ENCODE results near the gene DNAJC22. TPM values are rescaled to one million over a fixed set of nuclear protein-coding genes. Genes with fewer than 3 reads are reported as not detected.

The DNAJC22 gene
- polyA plus RNA-seq, 3 donors = not detected

GRCh38 chr12:49327368-49327767 is 19.3 kb upstream of the DNAJC22 start:
- Histone ChIP-seq H3K79me2 (ENCODE audit: insufficient read depth, low read length) (peaks cover 19% of the 10 kb centered on the region), H3K9me3 (replicated peaks in 1 of 2; ENCODE audit: control insufficient read depth in 1 of 2, insufficient read depth in 1 of 2, low read length in 2 of 2) (no peaks in the 10 kb centered on the region), H2AFZ (ENCODE audit: insufficient read depth, low read depth, low read length, poor library complexity, severe bottlenecking) (no peak overlapping the region), H3K9ac (ENCODE audit: insufficient read depth, low read length, poor library complexity, severe bottlenecking) (no peak overlapping the region), H3K27me3 (ENCODE audit: control insufficient read depth in 2 of 2, insufficient read depth in 2 of 2, low read length in 2 of 2) (peaks cover 3 to 5% of the 10 kb centered on the region in 2 donors), H3K27ac (ENCODE audit: low read depth in 1 of 2, low read length in 2 of 2) (no peak overlapping the region), H4K20me1 (ENCODE audit: insufficient read depth, low read length) (no peaks in the 10 kb centered on the region), H3K4me3 (replicated peaks in 1 of 3; ENCODE audit: low read depth in 2 of 3, low read length in 3 of 3) (no peak overlapping the region), H3K4me1 (ENCODE audit: control insufficient read depth in 1 of 2, insufficient read depth in 2 of 2, low read length in 2 of 2) (peaks cover 11 to 13% of the 10 kb centered on the region in 2 donors), H3K36me3 (replicated peaks in 1 of 2; ENCODE audit: control insufficient read depth in 1 of 2, insufficient read depth in 2 of 2, low read length in 2 of 2) (peaks cover 22 to 59% of the 10 kb centered on the region in 2 donors), H3K4me2 (replicated peaks; ENCODE audit: extremely low read depth, low read length, poor library complexity, severe bottlenecking) (no peak overlapping the region)
- H3K36me3 Mint-ChIP-seq = peaks cover 50 to 76% of the 10 kb centered on the region in 2 donors
- peaks cover 9 to 18% (median 14%) of the 10 kb centered on the region in 3 donors for H3K27me3 Mint-ChIP-seq (ENCODE audit: low read depth in 3 of 3)
- H3K9me3 Mint-ChIP-seq = peaks cover 0 to 2% (median 0%) of the 10 kb centered on the region in 7 donors
- intact Hi-C loops (cut with micrococcal nuclease) = no loop called here
- H3K4me3 Mint-ChIP-seq = no peak overlapping the region
- peaks cover 20% of the 10 kb centered on the region for H3K4me1 Mint-ChIP-seq
- TF ChIP-seq CTCF (IDR thresholded peaks at IDR 0.05) = no peak
- H3K27ac Mint-ChIP-seq = no peak overlapping the region
- DNase-seq = no peak

- H3K4me3 Mint-ChIP-seq = no peak overlapping the region
- no peak overlapping the region for H3K9ac ChIP-seq (ENCODE audit: insufficient read depth, low read length, poor library complexity, severe bottlenecking)
- peaks cover 10 to 14% of the 10 kb centered on the region in 2 donors for H3K4me1 ChIP-seq (ENCODE audit: control insufficient read depth in 1 of 2, insufficient read depth in 2 of 2, low read length in 2 of 2)
- H2AFZ ChIP-seq (ENCODE audit: insufficient read depth, low read depth, low read length, poor library complexity, severe bottlenecking) = no peak overlapping the region
- H3K36me3 Mint-ChIP-seq = peaks cover 50 to 79% of the 10 kb centered on the region in 2 donors
- peaks cover 22% of the 10 kb centered on the region for H3K4me1 Mint-ChIP-seq
- H3K9me3 Mint-ChIP-seq = peaks cover 0 to 4% (median 0%) of the 10 kb centered on the region in 7 donors
- TF ChIP-seq CTCF (IDR thresholded peaks at IDR 0.05) = no peak
- no CpG with 5 or more reads among the region's 2 CpGs for WGBS (ENCODE audit: insufficient coverage)
- no peak overlapping the region for H3K27ac ChIP-seq (ENCODE audit: low read depth in 1 of 2, low read length in 2 of 2)
- peaks cover 19% of the 10 kb centered on the region for H3K79me2 ChIP-seq (ENCODE audit: insufficient read depth, low read length)
- peaks cover 7 to 10% of the 10 kb centered on the region in 2 donors for H3K27me3 ChIP-seq (ENCODE audit: control insufficient read depth in 2 of 2, insufficient read depth in 2 of 2, low read length in 2 of 2)
- no peaks in the 10 kb centered on the region for H4K20me1 ChIP-seq (ENCODE audit: insufficient read depth, low read length)
- no peak overlapping the region for H3K27ac Mint-ChIP-seq
- H3K27me3 Mint-ChIP-seq (ENCODE audit: low read depth in 3 of 3) = peaks cover 14 to 23% (median 20%) of the 10 kb centered on the region in 3 donors
- intact Hi-C loops (cut with micrococcal nuclease) = no loop called here
- no peak overlapping the region for H3K4me2 ChIP-seq (replicated peaks; ENCODE audit: extremely low read depth, low read length, poor library complexity, severe bottlenecking)
- H3K9me3 ChIP-seq (replicated peaks in 1 of 2; ENCODE audit: control insufficient read depth in 1 of 2, insufficient read depth in 1 of 2, low read length in 2 of 2) = no peaks in the 10 kb centered on the region
- no peak for DNase-seq
- no peak overlapping the region for H3K4me3 ChIP-seq (replicated peaks in 1 of 3; ENCODE audit: low read depth in 2 of 3, low read length in 3 of 3)
- peaks cover 22 to 59% of the 10 kb centered on the region in 2 donors for H3K36me3 ChIP-seq (replicated peaks in 1 of 2; ENCODE audit: control insufficient read depth in 1 of 2, insufficient read depth in 2 of 2, low read length in 2 of 2)
Observed at GRCh38 chr12:49327887-49328286, 18.8 kb upstream of the DNAJC22 start.

All from CD14-positive monocyte (primary cell).